GM04504 (cell line): ENCODE measurements around the gene GNAI2.
A peak's percentile ranks its signal among the peaks of the same experiment; 100 is the strongest.

Source experiments
- DNase-seq: peaks from one replicate; pipeline ENCODE4 v3.0.0-alpha.2; 2012; ENCODE audit warnings: low read depth

GNAI2 gene

DNA sequence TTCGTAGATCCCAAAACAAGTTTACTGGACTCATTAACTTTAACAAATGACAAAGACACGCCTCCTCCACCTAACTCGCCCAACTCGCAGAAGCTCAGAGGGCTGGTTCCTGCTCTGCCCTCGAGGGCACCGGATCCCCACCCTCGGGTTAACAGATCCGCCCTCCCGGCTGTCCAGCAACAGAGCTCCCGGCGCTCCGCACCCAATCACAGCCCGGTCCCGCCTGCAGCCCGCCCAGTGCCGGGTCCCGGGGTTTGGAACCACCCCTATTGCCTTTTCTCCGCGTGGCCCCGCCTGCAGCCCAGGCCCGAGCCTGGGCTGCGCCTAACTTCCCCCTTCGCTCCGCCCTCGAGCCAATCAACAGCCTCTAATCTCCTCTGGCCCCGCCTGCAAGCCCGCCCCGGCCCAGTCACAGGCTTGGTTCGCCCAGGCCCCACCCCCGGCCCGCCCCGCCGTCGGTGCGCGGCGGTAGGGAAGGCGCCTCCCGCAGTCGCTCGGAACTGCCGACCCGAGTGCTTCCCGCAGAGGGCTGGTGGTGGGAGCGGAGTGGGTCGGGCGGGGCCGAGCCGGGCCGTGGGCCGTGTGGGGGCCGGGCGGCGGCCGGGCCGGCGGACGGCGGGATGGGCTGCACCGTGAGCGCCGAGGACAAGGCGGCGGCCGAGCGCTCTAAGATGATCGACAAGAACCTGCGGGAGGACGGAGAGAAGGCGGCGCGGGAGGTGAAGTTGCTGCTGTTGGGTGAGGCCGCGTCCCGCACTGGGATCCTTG lies at the start of gene GNAI2:
TSS of gene GNAI2 (plus strand) at position 489 of the 768 bp plus-strand sequence. CDS start at position 621, 132 bp downstream.
- DNase-seq, result peak; percentile 98

DNA sequence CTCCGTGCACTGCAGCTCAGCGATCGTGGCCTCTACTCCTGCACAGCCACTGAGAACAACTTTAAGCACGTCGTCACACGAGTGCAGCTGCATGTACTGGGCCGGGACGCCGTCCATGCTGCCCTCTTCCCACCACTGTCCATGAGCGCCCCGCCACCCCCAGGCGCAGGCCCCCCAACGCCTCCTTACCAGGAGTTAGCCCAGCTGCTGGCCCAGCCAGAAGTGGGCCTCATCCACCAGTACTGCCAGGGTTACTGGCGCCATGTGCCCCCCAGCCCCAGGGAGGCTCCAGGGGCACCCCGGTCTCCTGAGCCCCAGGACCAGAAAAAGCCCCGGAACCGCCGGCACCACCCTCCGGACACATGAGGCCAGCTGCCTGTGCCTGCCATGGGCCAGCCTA lies 48.3 kb upstream of the GNAI2 start:
- DNase-seq, result no peak

DNA sequence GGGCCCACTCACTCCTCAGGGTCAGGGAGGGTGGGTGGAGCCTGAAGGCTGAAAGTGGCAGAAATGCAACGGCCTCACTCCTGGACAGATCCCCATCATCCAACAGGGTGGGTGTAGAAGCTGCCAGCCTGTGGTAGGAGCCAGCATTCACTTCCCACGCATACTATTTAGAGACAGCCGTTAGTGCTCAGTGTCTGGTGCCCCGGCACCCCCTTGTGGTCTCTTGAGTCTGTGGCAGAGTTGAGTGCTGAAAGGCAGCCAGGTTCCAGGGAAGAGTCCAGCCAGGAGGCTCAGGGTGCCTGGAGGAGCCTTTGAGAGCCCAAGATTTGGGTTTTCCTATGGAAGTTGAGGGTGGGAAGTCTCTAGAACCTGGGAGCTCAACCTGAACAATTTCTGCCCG lies 46.7 kb upstream of the GNAI2 start:
- DNase-seq, result peak; percentile 68

DNA sequence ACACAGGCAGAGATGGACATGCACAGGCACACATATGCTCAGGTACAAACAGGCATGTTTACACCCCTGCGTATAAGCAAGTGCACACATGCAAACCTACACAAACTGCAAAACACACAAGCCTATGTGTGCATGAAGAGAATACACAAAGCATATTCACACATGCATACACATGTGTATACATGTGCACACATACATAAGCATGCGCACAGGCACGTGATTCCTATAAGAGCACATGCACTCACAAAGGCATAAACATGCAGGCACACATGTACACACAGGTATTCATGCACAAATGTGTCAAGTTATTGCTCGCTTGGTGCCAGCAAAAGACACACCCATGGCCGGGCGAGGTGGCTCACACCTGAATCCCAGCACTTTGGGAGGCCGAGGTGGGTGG lies 46.0 kb upstream of the GNAI2 start:
- no peak for DNase-seq

DNA sequence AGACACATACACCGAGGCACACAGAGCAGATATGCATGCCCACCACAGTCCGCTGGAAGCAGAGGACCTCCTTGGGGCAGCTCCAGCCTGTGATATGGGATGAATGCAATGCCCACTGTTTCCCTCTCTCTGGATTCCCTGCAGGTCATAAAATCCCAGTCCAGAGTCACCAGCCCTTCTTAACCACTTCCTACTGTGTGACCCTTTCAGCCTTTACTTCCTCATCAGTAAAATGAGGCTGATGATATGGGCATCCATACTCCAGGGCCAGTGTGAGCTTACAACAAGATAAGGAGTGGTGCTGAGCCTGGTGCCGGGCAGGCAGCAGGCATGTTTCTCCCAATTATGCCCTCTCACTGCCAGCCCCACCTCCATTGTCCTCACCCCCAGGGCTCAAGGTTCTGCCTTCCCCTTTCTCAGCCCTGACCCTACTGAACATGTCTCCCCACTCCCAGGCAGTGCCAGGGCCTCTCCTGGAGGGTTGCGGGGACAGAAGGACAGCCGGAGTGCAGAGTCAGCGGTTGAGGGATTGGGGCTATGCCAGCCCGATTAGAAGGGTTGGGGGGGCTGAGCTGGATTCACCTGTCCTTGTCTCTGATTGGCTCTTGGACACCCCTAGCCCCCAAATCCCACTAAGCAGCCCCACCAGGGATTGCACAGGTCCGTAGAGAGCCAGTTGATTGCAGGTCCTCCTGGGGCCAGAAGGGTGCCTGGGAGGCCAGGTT lies 44.9 kb upstream of the GNAI2 start, which contains the start of gene GNAT1:
TSS of gene GNAT1 (plus strand) at position 675 of the 725 bp plus-strand sequence. CDS start 116 bp downstream, outside the sequence.
- no peak for DNase-seq

DNA sequence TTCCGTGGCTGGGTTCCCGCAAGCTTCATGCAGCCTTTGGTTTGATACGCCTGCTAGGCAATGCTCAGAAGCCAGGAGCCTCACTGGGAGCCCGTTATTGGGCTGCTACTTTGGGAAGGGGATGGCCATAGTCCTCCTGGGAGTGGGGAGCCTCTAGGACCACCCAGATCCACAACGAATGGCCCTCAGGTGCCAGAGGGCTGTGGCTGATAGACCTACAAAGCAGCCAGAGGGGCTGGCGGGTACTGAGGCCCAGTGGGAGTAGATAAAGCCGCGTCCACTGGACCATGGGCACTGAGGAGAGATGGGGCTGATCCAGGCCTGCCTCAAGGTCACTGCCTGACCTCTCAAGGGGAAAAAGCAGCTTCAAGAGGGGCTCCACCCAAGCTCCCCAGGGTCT lies 43.9 kb upstream of the GNAI2 start:
- DNase-seq, result no peak

DNA sequence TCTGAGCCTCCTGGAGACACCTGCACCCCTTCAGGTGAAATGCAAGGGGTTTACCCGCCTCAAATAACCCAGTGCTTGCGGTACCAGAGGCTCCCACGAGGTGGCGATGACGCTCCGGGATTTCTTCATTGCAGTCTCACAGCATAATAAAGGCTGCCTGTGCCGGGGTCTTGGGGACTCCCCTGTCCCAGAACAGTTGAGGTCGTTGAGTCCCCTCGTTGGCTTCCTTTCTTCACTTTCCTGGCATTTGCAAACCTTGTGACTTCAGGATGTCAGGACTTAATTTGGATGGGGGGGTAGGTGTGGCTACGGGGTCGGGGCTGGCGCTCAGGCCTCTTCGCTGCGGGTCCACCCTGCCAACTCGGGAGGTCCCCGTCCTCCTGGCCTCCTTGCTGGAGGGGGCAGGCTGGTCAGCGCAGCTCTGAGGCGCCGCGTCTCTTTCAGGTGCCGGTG lies 43.3 kb upstream of the GNAI2 start:
- DNase-seq, result no peak

DNA sequence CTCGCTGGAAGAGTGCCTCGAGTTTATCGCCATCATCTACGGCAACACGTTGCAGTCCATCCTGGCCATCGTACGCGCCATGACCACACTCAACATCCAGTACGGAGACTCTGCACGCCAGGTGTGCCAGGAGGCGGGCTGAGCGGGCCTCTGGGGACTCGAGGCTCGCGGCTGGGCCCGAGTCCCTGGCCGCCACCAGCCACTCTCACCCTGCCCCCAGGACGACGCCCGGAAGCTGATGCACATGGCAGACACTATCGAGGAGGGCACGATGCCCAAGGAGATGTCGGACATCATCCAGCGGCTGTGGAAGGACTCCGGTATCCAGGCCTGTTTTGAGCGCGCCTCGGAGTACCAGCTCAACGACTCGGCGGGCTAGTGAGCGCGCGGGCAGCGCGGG lies 42.7 kb upstream of the GNAI2 start:
- no peak for DNase-seq

DNA sequence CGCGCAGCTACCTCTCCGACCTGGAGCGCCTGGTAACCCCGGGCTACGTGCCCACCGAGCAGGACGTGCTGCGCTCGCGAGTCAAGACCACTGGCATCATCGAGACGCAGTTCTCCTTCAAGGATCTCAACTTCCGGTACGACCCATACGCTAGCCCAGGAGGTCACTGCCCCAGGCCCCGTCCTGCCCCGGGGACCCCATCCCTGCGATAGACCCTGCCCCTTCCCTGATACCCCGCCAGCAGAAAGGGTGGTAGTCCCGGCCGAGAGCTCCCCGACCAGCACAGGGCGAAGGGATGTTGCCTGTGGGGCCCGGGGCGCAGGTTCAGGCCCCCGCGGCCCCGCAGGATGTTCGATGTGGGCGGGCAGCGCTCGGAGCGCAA lies 42.3 kb upstream of the GNAI2 start:
- DNase-seq, result no peak

DNA sequence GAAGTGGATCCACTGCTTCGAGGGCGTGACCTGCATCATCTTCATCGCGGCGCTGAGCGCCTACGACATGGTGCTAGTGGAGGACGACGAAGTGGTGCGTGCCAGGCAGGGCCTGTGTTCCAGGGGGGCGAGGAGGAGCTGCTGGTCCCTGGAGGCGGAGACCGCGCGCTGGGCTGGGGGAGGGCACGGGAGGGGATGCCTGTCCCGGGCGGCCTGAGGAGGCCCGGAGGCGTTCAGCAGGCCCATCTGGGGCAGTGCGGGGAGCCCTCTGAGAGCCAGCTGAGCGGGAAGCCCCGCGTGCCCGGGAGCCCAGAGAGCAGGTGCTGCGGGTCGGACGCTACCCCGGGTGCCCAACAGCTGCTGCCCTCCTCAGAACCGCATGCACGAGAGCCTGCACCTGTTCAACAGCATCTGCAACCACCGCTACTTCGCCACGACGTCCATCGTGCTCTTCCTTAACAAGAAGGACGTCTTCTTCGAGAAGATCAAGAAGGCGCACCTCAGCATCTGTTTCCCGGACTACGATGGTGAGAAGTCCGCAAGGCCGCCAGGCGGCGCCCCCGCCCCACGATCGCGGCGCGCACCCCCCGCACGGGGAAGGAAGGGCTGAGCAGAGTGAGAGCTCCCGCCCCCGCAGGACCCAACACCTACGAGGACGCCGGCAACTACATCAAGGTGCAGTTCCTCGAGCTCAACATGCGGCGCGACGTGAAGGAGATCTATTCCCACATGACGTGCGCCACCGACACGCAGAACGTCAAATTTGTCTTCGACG lies 41.7 kb upstream of the GNAI2 start:
- no peak for DNase-seq

DNA sequence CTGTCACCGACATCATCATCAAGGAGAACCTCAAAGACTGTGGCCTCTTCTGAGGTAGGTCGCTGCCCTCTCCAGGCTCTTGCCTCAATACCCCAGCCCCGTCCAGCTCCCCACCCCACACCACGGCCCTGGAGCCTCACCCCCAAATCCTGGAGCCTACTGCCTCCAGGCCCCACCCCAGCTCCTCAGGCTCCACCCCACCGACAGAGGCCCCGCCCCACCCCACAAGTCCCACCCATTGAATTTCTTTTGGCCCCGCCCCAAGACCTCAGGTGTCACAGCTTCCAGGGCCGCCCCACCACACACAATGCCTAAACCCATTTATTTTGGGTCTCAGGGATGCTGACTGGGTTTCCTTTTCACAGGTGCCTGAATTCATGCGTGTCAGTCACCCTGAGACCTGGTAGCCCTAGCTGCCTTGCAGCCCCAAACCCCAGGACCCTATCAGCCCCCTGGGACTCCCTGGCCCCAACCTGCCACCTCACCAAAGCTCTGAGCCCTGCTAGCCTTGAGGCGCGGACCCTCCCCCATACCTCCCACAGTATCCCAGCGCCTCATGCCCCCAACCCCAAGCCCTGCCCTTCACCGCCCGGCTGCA lies 41.0 kb upstream of the GNAI2 start:
- no peak for DNase-seq

DNA sequence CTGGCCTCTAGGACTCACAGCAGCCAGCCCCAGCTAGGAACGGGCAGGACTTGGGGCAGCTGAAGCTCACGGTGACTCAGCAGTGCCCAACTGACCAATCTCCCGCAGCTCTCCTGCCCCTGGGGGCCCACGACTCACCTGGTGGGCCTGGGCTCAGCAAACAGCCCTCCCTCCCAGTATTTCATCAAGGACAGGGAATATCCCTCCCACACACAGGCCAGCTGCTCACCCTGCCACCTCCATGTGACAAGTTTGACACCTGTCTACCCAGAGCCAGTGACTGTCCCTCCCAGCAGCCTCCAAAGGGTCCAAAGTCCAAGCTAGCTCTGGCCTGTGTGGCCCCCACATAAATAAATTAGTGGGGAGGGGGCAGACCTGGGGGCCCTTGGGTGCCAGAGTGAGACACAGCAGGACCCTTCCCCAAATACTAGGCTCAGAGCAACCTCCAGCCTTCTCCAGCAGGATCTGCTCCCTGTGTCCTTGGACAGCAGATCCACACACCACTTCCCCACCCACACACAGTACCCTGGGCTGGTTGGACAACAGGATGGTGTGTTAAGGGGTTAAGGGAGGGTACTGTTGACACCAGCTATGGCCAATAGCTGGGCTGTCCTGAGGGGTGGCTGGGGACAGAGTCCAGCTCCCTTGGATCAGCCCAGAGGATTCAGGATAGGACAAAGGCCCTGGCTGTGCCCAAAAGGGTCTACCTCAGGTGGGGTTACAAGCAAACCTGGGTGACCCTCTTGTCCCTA lies 40.3 kb upstream of the GNAI2 start:
- DNase-seq, result no peak

DNA sequence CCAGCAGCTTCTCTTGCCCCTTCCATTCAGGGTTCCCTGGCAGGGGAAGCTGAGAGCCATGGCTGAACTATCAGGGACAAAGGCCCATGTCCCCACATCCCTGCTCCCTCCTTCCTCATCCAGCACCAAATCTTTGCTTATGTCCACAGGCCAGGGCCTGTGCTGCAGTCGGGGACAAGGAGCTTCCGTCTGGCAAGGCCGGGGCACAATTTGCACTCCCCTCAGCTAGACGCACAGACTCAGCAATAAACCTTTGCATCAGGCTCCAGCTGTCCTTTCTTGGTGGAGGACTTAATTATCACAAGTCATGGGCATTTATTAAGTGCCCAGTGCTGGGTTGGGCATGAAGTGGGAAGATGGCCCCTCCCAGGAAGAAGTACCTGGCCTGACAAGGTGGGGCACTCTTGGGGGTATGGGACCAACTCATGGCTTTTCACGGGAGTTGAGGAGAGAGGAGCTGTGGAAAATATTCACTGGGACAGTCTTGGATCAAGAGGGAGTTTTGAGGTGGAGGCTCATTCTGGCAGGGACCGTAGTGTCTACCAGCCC lies 39.7 kb upstream of the GNAI2 start:
- no peak for DNase-seq

DNA sequence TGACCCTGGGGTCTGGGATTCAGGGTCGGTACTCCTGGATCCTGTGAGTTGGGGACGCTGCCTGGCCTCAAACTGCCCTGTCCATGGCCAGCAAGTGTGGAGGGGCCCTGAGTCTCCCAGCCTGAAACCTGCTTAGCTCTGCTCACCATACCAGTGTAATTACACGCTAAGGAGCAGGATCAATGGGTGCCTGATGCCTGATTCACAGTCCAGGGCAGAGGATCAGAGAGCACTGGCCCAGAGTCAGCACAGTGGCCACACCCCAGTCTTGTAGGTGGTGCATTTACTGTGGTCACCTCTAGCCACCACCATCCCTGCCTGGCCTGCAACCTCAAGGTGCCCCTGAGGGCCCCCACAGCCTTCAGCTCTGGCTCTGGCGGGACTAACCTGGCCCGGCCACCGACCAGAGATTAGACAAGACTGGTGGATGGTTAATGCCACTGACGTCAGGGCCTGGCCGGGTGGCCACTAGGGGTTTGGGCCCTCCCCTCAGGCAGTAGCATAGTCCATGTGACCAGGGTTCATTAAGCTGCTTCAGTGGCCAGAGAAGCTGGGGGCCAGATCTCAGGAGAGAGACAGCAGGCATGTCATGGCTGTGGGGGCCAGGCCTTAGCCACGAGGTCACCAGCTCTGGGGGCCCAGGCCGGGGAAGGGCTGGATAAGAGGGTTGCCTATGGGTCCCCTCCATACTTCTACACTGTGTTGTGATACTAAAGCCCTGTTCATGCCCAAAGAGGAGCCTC lies 34.3 kb upstream of the GNAI2 start:
- DNase-seq, result no peak

DNA sequence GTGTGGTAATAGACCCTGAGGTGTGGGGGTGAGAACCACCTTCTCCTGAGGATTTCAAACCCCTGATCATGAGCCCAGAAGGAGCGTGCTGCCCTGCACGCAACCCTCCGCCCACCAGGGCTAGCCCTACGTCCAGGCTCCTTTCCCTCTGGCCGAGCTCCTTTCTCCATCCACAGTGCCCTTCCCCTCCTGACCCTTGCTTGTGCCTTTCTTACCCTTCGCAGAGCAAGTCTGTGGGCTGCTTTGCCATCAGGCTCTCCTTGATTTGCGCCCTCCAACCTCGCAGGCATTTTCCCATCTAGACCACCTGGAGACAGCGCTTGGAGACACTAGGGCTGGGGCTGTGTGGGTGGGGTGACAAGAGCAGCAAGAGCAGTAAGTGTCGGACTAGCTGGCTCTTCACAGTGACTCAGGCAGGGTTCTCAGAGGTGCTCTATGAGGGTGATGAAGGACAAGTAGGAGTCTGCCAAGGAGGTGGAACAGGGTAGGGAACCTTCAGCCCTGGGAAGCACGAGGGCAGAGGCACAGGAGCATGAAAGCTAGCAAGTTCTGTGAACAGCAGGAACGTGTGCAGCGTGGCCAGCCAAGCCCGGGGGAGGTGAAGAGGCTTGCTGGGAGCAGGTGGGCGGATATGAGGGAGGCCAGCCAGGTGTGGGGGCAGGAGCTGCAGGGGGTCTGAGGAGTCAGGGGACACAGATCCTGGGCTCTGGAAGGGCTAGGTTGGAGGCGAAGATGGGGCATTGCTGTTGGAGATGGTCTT lies 33.5 kb upstream of the GNAI2 start:
- DNase-seq, result no peak

DNA sequence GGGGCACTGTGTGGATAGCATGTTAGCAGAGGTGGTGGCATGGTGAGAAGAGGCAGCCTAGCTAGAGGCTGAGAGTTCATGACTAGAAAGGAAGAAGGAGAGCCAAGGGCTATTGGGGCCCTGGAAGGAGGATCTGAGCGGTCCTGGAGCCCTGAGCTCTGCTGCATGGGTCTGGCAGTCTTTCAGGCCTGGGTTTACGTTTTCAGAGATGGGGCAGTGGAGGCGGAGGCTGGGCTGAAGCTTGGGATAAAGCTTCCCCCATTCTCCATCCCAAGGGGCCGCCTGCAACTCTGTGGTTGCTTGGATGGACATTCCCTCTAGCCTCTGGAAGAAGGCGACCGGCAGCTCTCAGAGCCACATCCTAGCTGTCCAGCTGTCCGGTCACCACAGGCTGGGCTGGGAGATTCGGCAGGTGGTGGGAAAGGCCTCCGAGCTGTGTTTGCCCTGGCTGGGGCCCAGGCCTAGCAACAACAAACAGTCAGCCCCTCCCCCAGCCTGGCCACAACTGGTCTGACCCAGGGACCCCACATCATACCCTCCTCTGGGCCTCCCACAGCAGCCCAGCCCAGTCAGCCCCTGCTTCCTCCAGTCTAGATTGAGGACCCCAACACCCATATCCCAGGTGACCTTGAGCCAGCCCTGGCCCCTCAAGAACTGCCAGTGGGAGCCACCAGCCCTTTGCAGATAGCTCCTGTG lies 32.7 kb upstream of the GNAI2 start:
- DNase-seq, result no peak

DNA sequence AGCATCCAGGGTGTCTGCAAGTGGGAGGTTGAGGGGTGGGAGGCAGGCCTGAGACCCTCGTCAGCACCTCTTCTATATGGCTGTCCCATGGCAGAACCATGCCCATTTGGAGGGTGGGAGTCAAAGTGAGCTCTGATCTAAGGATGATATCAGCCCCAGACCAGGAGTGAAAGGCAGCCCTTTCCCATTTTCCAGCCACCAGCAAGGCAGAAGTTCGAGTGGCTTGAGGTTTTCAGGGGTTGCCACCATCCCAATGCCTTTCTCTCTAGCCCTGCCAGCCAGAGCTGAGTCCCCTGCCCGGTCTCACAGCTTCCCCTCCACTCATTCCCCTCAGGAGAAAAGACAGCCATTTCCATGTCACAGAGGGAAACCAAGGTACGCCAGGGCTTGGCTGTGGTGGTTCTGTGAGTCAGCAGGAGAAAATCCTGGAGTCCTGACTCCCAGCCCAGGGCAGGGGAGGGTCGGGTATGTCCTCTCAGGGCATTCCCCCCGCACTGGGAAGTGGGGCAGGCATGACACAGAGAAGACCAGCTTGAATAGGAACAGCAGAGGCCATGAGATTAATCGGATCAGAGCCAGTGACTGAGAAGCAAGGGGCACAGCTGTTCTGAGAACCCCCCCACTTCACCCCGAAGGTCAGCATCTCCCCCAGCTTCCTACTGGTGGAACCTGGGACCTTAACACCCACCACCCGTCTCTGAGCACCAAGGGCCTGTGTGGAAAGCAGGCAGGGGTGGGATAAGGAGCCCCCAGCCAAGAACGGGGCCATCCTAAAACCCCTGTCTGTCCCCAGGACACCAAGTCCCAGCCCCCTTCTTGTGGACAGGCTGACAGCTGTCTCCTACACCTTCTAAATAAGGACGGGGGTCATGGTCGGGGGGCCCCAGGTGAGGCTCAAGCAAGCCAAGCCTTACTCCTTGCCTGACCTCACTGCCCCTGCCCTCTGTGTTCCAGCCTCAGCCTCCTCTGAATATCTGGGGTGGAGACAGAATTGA lies 31.9 kb upstream of the GNAI2 start:
- DNase-seq, result no peak
